Measurements from ENCODE around the gene PRAC1. TPM values are rescaled to one million over a fixed set of nuclear protein-coding genes. Genes with fewer than 3 reads are reported as not detected.

PRAC1 gene
- total and polyA plus RNA-seq, 2 of the 8 experiments (the other 6 are each of a cell fraction or from before 2014, with no cell fraction given) = not detected

- no peak overlapping the region for H2AFZ ChIP-seq (ENCODE audit: low read length)
- H2BK5ac ChIP-seq (ENCODE audit: low read depth, low read length) = no peak overlapping the region
- no peak overlapping the region for H2AK5ac ChIP-seq (ENCODE audit: low read depth, low read length)
- H3K23ac ChIP-seq (ENCODE audit: insufficient read length) = no peak overlapping the region
- no peak overlapping the region for H3K18ac ChIP-seq (ENCODE audit: extremely low read depth, low read length)
- H3K4me2 ChIP-seq (ENCODE audit: insufficient read depth in 1 of 2, low read depth in 2 of 2, low read length in 2 of 2) = no peak overlapping the region
- H3K4me3 ChIP-seq (ENCODE audit: extremely low read depth in 1 of 4, insufficient read depth in 2 of 4, low read depth in 3 of 4, low read length in 4 of 4) = no peak overlapping the region
- H3K56ac ChIP-seq (replicated peaks; ENCODE audit: insufficient read length, low read depth, low read length) = no peak overlapping the region
- no peaks in the 10 kb centered on the region for H3K79me2 ChIP-seq (ENCODE audit: control insufficient read depth in 1 of 2, insufficient read depth in 2 of 2, low read length in 2 of 2)
- H2BK120ac ChIP-seq (replicated peaks; ENCODE audit: low read depth, low read length) = no peak overlapping the region
- no peak overlapping the region for H3K4ac ChIP-seq (replicated peaks; ENCODE audit: insufficient read length, low read depth, low read length)
- POLR2A ChIA-PET (ENCODE audit: partially characterized antibody) = interaction anchor here (1.3 to 2.1 kb wide), 2 partner anchors 9 to 10 kb away, joined by 3 to 6 read pairs; no protein-coding TSS in a partner anchor
- CTCF ChIA-PET (ENCODE audit: partially characterized antibody) = interaction anchor here (1.0 to 18.8 kb wide), 13 partner anchors 11 to 121 kb away, joined by 3 to 186 read pairs (median 4); no protein-coding TSS in a partner anchor
- H3K23me2 ChIP-seq (ENCODE audit: low read depth, low read length) = peaks cover 2% of the 10 kb centered on the region; the same call in 1 of the 2 replicates
- no peak overlapping the region for H3K14ac ChIP-seq (ENCODE audit: insufficient read length)
- H4K5ac ChIP-seq (ENCODE audit: insufficient read length, low read depth, low read length) = no peak overlapping the region
- DNase-seq (ENCODE audit: low read depth in 1 of 2, low spot score in 2 of 2) (no peak), FAIRE-seq (no peak)
- H3K4me1 ChIP-seq (replicated peaks in 1 of 4; ENCODE audit: control insufficient read depth in 3 of 4, insufficient read depth in 4 of 4, low read length in 3 of 4) = peaks cover 0 to 7% (median 1%) of the 10 kb centered on the region in 4 experiments; a peak in 3 of 7 replicates
- H2BK12ac ChIP-seq (ENCODE audit: low read depth, low read length) = no peak overlapping the region
- H4K20me1 ChIP-seq (replicated peaks in 1 of 2; ENCODE audit: control insufficient read depth in 1 of 2, insufficient read depth in 2 of 2, low read length in 2 of 2) = peaks cover 12 to 19% of the 10 kb centered on the region in 2 experiments
- H3K9ac ChIP-seq (replicated peaks in 1 of 4; ENCODE audit: extremely low read depth in 1 of 4, low read depth in 3 of 4, low read length in 3 of 4) = no peak overlapping the region
- no peaks in the 10 kb centered on the region; a peak in 1 of 8 replicates for H3K36me3 ChIP-seq (ENCODE audit: control insufficient read depth in 2 of 4, insufficient read depth in 4 of 4, low read length in 3 of 4)
- 84% methylated on average over 2 of the region's 2 CpGs; no CpG with 5 or more reads in 1 of the 2 experiments for WGBS, 2 experiments (ENCODE audit: extremely low coverage in 1 of 2, insufficient coverage in 1 of 2, insufficient read length in 1 of 2, insufficient replicate concordance in 2 of 2, low coverage in 1 of 2, low lambda C conversion rate in 2 of 2, missing lambda C conversion rate in 1 of 2)
- H4K8ac ChIP-seq (ENCODE audit: extremely low read depth, insufficient read depth, low read length) = no peak overlapping the region
- H3K27me3 ChIP-seq (replicated peaks in 1 of 4; ENCODE audit: control insufficient read depth in 3 of 4, extremely low read depth in 1 of 4, insufficient read depth in 3 of 4, low read length in 3 of 4) = peaks cover 56 to 84% (median 76%) of the 10 kb centered on the region in 4 experiments
- no peak overlapping the region for H2BK15ac ChIP-seq (ENCODE audit: low read length)
- no peak overlapping the region for H4K91ac ChIP-seq (replicated peaks; ENCODE audit: insufficient read length, low read length)
- TF ChIP-seq EZH2 (IDR thresholded peaks at IDR 0.05; ENCODE audit: low read depth, low read length, severe bottlenecking) (peak; percentile 6), ZNF274 (IDR thresholded peaks at IDR 0.05; ENCODE audit: borderline replicate concordance, extremely low read depth, low read length) (no peak), HDAC6 (IDR thresholded peaks at IDR 0.05; ENCODE audit: low read depth, low read length) (no peak), SIRT6 (IDR thresholded peaks at IDR 0.05; ENCODE audit: low read length) (no peak), CTBP2 (IDR thresholded peaks at IDR 0.05; ENCODE audit: borderline replicate concordance, insufficient read depth, insufficient read length, low read length) (no peak), SP1 (IDR thresholded peaks at IDR 0.05; ENCODE audit: low read depth, low read length) (no peak), JUN (IDR thresholded peaks at IDR 0.05; ENCODE audit: low read depth, low read length) (no peak), FOSL1 (IDR thresholded peaks at IDR 0.05; ENCODE audit: insufficient read depth, low read depth, low read length) (no peak)
- H3K79me1 ChIP-seq (ENCODE audit: low read depth, low read length) = no peaks in the 10 kb centered on the region
- no peaks in the 10 kb centered on the region for H3K9me3 ChIP-seq (ENCODE audit: insufficient read depth in 2 of 2, low read depth in 1 of 2, low read length in 1 of 2)
- H2BK20ac ChIP-seq (ENCODE audit: low read length) = no peak overlapping the region
- no peak overlapping the region for H3K27ac ChIP-seq (ENCODE audit: low read depth, low read length)
Observed at GRCh38 chr17:48757524-48757961, 35.2 kb upstream of the PRAC1 start.
